SH-SY5Y (cell line): Measurements from ENCODE around the gene PRR5.

Experiments
- GATA2 ChIP-seq: IDR thresholded peaks from 2 replicates; pipeline ENCODE4 v1.6.1; 2011; ENCODE audit warnings: mild to moderate bottlenecking, low read depth, low read length
- GATA3 ChIP-seq: IDR thresholded peaks from 2 replicates; pipeline ENCODE4 v1.6.1; 2011; ENCODE audit warnings: low read depth, mild to moderate bottlenecking, low read length, moderate library complexity

DNA sequence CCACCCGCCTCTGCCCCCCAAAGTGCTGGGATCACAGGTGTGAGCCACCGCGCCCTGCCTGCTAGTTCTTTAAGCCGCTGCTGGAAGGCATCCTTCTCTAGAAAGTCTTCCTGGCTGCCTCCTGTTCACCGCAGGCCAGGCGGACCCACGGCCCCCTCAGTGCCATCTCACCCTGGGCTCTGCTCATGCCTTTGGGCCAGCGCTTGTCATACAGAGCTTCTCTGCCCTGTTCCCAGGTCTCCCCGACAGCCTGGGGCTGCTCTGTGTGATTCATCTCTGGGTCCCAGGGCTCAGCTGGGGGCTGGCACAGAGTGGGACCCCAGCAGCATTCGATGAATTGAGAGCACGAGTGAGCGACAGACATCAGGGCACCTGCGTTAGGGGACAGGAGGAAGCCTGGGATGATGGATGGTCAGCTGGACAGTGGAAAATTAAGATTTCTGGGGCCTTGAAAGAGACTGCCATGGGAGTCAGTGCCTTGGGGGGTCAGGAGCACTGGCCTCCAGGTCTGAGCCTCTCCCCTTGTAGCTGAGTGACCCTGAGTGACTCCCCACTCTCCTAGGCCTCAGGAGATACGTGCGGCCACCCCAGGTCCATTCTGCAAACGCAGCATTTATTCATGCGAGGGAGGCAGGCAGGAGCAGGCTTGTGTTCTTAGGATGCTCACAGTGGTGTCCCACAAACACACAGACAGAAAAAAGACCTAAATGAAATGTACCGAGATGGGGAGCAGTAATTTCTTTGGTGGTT is 23.3 kb upstream of the PRR5 start:
- no peak for TF ChIP-seq GATA3
- TF ChIP-seq GATA2, result no peak
